Lung (tissue), 12 donors: ENCODE data around the gene STXBP6. TPM values are rescaled to one million over a fixed set of nuclear protein-coding genes. Genes with fewer than 3 reads are reported as not detected.

Experiments used
- ATAC-seq: fragments of 200-7000 bp; cut with Tn5 transposase; one replicate; pipeline ENCODE4 v1.9.1; 2020; ENCODE audit warnings: moderate number of reproducible peaks; ENCODE audit not compliant: insufficient read depth, low FRiP score
- DNase-seq, 3 donors: peaks; one replicate each; pipeline ENCODE4 v3.0.0-alpha.2; 2013 to 2017
- H3K27ac ChIP-seq, 2 donors: one replicate each; pipeline ENCODE4 v1.5.1; 2013; ENCODE audit warnings: mild to moderate bottlenecking in 2 of 2, moderate library complexity in 2 of 2, control low read depth in 1 of 2, inconsistent platforms in 1 of 2, low read depth in 1 of 2, low read length in 1 of 2
- H3K27me3 ChIP-seq, 3 donors: one replicate each; pipeline ENCODE4 v1.5.1; 2013; ENCODE audit warnings: low read length in 2 of 3; ENCODE audit not compliant: control insufficient read depth in 3 of 3, insufficient read depth in 3 of 3
- H3K36me3 ChIP-seq, 4 donors: one replicate each; pipeline ENCODE4 v1.5.1; 2013; ENCODE audit warnings: low read length in 4 of 4, mild to moderate bottlenecking in 1 of 4, moderate library complexity in 1 of 4; ENCODE audit not compliant: control insufficient read depth in 4 of 4, insufficient read depth in 4 of 4
- H3K4me1 ChIP-seq, 5 donors: one replicate each; pipeline ENCODE4 v1.5.1; 2013; ENCODE audit warnings: low read length in 5 of 5, mild to moderate bottlenecking in 2 of 5, moderate library complexity in 1 of 5; ENCODE audit not compliant: control insufficient read depth in 5 of 5, insufficient read depth in 5 of 5
- H3K4me3 ChIP-seq: one replicate; pipeline ENCODE4 v1.5.1; 2013; ENCODE audit warnings: mild to moderate bottlenecking, control low read depth, moderate library complexity
- H3K9ac ChIP-seq, 2 donors: one replicate each; pipeline ENCODE4 v1.5.1; 2013; ENCODE audit warnings: low read length in 2 of 2, control low read depth in 1 of 2; ENCODE audit not compliant: insufficient read depth in 1 of 2
- H3K9me3 ChIP-seq, 4 donors: one replicate each; pipeline ENCODE4 v1.5.1; 2013; ENCODE audit warnings: low read length in 3 of 4, mild to moderate bottlenecking in 1 of 4, moderate library complexity in 1 of 4; ENCODE audit not compliant: control insufficient read depth in 4 of 4, insufficient read depth in 3 of 4
- WGBS, 2 donors: extraction: QIAGEN DNeasy Blood & Tissue Kit; methylation state at CpG; one replicate each; pipeline ENCODE4 v1.1.7; 2013; 5-methylcytosine and 5-hydroxymethylcytosine counted together
- polyA plus RNA-seq, 2 donors: library from polyadenylated mRNA; stranded (reverse); fragments of 200-250 nt; gene quantifications; one replicate each; pipeline ENCODE4 v1.2.1, GENCODE V29; 2013
- total RNA-seq, 2 donors: library from RNA; depleted of rRNA in 1 of 2; stranded (reverse); fragments of >200 nt in 1 of 2; gene quantifications; one replicate each; pipeline ENCODE4 v1.2.1, GENCODE V29; 2014 to 2021
- TF ChIP-seq, protein P1 (sequence below): IDR thresholded peaks from 2 replicates; pipeline ENCODE4 v1.5.1; 2012; ENCODE audit warnings: mild to moderate bottlenecking; ENCODE audit errors: control extremely low read depth, extremely low read depth
- donor health status: control.
- donor health status: control.
- donor health status: Bipolar disorder and iron deficiency.
- donor health status: healthy.
- donor health status: DM: yes; HTN: yes; CAD: no.

The STXBP6 gene
- total and polyA plus RNA-seq, 4 donors = 9.3 to 42.5 (median 10.5) TPM

- Histone ChIP-seq H3K36me3 (peaks cover 0 to 7% (median 6%) of the 10 kb centered on the region in 4 donors), H3K9me3 (peaks cover 0 to 10% (median 4%) of the 10 kb centered on the region in 4 donors), H3K4me1 (peaks cover 0 to 8% (median 3%) of the 10 kb centered on the region in 5 donors), H3K4me3 (no peak overlapping the region), H3K27ac (no peak overlapping the region), H3K27me3 (no peaks in the 10 kb centered on the region), H3K9ac (no peak overlapping the region)
- TF ChIP-seq, protein P1, sequence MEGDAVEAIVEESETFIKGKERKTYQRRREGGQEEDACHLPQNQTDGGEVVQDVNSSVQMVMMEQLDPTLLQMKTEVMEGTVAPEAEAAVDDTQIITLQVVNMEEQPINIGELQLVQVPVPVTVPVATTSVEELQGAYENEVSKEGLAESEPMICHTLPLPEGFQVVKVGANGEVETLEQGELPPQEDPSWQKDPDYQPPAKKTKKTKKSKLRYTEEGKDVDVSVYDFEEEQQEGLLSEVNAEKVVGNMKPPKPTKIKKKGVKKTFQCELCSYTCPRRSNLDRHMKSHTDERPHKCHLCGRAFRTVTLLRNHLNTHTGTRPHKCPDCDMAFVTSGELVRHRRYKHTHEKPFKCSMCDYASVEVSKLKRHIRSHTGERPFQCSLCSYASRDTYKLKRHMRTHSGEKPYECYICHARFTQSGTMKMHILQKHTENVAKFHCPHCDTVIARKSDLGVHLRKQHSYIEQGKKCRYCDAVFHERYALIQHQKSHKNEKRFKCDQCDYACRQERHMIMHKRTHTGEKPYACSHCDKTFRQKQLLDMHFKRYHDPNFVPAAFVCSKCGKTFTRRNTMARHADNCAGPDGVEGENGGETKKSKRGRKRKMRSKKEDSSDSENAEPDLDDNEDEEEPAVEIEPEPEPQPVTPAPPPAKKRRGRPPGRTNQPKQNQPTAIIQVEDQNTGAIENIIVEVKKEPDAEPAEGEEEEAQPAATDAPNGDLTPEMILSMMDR = no peak
- ATAC-seq (no peak), DNase-seq (no peak)
- WGBS, 2 donors = 87 to 91% methylated on average over 3 of the region's 3 CpGs
Measured at GRCh38 chr14:24887623-24888304, 162.2 kb downstream of the STXBP6 start.

DNA sequence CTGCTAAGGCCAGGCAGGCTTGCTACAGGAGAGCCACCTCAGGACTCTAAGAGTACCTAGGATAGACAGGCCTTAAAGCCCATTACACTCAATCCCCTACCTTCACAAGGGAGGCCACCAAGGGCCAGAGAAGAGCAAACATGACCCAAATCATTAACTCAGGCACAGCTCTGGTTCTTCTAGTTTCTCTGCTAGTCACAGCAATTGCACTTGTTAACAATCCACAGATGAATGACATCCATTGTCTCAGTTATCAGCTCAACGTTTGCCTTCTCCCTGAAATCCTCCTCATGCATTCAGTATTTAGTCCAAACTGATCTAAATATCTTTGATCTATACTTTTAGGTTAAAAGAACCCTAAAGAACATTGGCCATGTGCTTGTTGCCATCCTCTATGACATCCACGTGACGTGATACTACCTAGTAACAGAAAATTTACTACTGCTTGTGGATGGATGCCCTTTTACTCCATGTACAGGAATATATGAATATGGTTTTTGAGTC is 164.5 kb downstream of the STXBP6 start:
- ATAC-seq = no peak
- WGBS, 2 donors = 80 to 88% methylated on average over 3 of the region's 3 CpGs

GRCh38 chr14:24883576-24883975 is 166.4 kb downstream of the STXBP6 start:
- Histone ChIP-seq H3K9me3 (peaks cover 0 to 4% (median 0%) of the 10 kb centered on the region in 4 donors), H3K27ac (peak overlapping the region in 1 of 2 donors; percentile 2), H3K27me3 (no peaks in the 10 kb centered on the region), H3K9ac (no peak overlapping the region), H3K4me3 (no peak overlapping the region), H3K36me3 (peaks cover 0 to 2% (median 0%) of the 10 kb centered on the region in 4 donors), H3K4me1 (peaks cover 0 to 22% (median 9%) of the 10 kb centered on the region in 5 donors)
- ATAC-seq (no peak), DNase-seq (no peak)
- TF ChIP-seq, protein P1 = no peak
- 90 to 96% methylated on average over 2 of the region's 2 CpGs for WGBS, 2 donors

More for the DNA sequence above, 164.5 kb downstream of the STXBP6 start:
- Histone ChIP-seq H3K36me3 (peaks cover 0 to 5% (median under 1%) of the 10 kb centered on the region in 4 donors), H3K4me3 (no peak overlapping the region), H3K9ac (no peak overlapping the region), H3K27me3 (no peaks in the 10 kb centered on the region), H3K27ac (no peak overlapping the region), H3K9me3 (peaks cover 0 to 7% (median 1%) of the 10 kb centered on the region in 4 donors), H3K4me1 (peaks cover 0 to 10% (median 6%) of the 10 kb centered on the region in 5 donors)
- TF ChIP-seq, protein P1 = no peak
- DNase-seq = no peak
